Upper lobe of left lung (tissue), 4 donors: ENCODE results near the gene SMG9.

Experiments used
- EP300 ChIP-seq, 4 donors: sonication (generic); formaldehyde crosslinking; IDR thresholded peaks; one replicate each; pipeline ENCODE4 v1.5.1; 2017; ENCODE audit warnings: antibody characterized with exemption in 4 of 4, control low read depth in 2 of 4
- POLR2A ChIP-seq, 4 donors: fragments of 450-650 bp; IDR thresholded peaks; one replicate each; pipeline ENCODE4 v1.5.1; 2016 to 2017; ENCODE audit warnings: antibody characterized with exemption in 4 of 4, mild to moderate bottlenecking in 2 of 4
- POLR2AphosphoS5 ChIP-seq, 2 donors: sonication (generic); formaldehyde crosslinking; IDR thresholded peaks; one replicate each; pipeline ENCODE4 v1.5.1; 2017; ENCODE audit warnings: antibody characterized with exemption in 2 of 2
- TF ChIP-seq, protein P1 (sequence below), 6 experiments: fragments of 450-650 bp in 4 of 6; fragments of 200-600 bp in 2 of 6; sonication (generic) in 2 of 6; IDR thresholded peaks; one replicate each; pipeline ENCODE4 v1.5.1; 2016 to 2019; ENCODE audit warnings: antibody characterized with exemption in 6 of 6

DNA sequence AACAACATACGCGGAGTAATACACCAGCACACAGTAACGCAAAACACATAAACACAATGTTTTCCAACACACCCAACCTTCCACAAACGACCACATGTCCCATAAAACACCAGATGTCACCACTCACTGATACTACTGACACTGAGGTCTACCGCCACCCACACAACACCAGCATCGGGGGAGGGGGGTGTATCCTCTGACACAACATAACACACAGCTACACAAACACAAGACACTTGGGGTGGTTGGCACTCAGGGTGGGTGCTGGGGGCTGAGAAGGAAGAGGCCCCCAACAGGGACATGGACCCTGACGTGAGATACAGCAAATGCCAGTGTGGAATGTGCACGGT is 27.5 kb upstream of the SMG9 start:
- TF ChIP-seq, protein P1, sequence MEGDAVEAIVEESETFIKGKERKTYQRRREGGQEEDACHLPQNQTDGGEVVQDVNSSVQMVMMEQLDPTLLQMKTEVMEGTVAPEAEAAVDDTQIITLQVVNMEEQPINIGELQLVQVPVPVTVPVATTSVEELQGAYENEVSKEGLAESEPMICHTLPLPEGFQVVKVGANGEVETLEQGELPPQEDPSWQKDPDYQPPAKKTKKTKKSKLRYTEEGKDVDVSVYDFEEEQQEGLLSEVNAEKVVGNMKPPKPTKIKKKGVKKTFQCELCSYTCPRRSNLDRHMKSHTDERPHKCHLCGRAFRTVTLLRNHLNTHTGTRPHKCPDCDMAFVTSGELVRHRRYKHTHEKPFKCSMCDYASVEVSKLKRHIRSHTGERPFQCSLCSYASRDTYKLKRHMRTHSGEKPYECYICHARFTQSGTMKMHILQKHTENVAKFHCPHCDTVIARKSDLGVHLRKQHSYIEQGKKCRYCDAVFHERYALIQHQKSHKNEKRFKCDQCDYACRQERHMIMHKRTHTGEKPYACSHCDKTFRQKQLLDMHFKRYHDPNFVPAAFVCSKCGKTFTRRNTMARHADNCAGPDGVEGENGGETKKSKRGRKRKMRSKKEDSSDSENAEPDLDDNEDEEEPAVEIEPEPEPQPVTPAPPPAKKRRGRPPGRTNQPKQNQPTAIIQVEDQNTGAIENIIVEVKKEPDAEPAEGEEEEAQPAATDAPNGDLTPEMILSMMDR (IDR thresholded peaks at IDR 0.05), result no peak
- TF ChIP-seq POLR2AphosphoS5 (IDR thresholded peaks at IDR 0.05), result no peak
- TF ChIP-seq POLR2A (IDR thresholded peaks at IDR 0.05), result no peak
- TF ChIP-seq EP300 (IDR thresholded peaks at IDR 0.05), result no peak
